Brain microvascular endothelial cell (primary cell): ENCODE results near the gene CNPY3.
"Not testable (repeated sequence)": the region's sequence is repeated elsewhere in the genome, so short reads cannot be mapped to it uniquely, and the experiment has no call there.

Source experiments
- DNase-seq: peaks from one replicate; pipeline ENCODE4 v3.0.0-alpha.2; 2020
- H3K27ac ChIP-seq: fragments of 250-450 bp; sonication (Bioruptor Pico); 2 replicates; pipeline ENCODE4 v1.5.1; 2020; ENCODE audit warnings: mild to moderate bottlenecking, moderate library complexity
- H3K27me3 ChIP-seq: fragments of 250-450 bp; sonication (Bioruptor Pico); replicated peaks from 2 replicates; pipeline ENCODE4 v1.5.1; 2020; ENCODE audit warnings: mild to moderate bottlenecking
- H3K36me3 ChIP-seq: fragments of 250-450 bp; sonication (Bioruptor Pico); replicated peaks from 2 replicates; pipeline ENCODE4 v1.5.1; 2020; ENCODE audit warnings: mild to moderate bottlenecking
- H3K4me3 ChIP-seq: 2 replicates; pipeline ENCODE4 v1.5.1; 2011; ENCODE audit warnings: low read depth, mild to moderate bottlenecking, control low read depth, low read length, moderate library complexity
- CTCF ChIP-seq: IDR thresholded peaks from 2 replicates; pipeline ENCODE4 v1.5.1; 2011; ENCODE audit warnings: low read depth, mild to moderate bottlenecking, moderate library complexity, low read length, control low read depth, inconsistent platforms; ENCODE audit errors: missing control alignments
- in situ Hi-C: cut with HindIII; loops from 2 replicates; pipeline ENCODE4 v1.10.0; 2017; ENCODE audit warnings: low sequenced_read_pairs, low pct_ligation_motif_present

CNPY3 gene

DNA sequence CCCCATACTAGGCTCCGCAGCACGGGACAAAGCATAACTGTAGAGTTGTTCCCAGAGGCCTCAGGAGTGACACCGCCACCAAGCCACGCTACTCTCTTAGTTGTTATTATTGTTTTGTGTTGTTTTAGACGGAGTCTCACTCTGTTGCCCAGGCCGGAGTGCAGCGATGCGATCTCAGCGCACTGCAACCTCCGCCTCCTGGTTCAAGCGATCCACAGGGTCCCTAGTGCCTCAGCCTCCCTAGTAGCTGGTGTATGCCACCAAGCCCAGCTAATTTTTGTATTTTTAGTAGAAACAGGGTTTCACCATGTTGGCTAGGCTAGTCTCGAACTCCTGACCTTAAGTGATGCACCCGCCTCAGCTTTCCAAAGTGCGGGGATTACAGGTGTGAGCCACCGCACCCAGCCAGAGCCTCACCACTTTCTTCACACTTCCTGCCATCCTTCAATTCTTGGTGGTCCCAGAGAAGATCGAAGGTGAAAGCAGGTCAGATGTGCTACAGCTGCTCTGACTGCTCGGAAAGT lies 38.0 kb upstream of the CNPY3 start:
- no peak for TF ChIP-seq CTCF
- Histone ChIP-seq H3K27me3 (no peaks in the 10 kb centered on the region), H3K27ac (no peak overlapping the region), H3K36me3 (peaks cover 10% of the 10 kb centered on the region), H3K4me3 (peak overlapping the region; percentile 97)
- no peak for DNase-seq
- in situ Hi-C loops, result no loop called here

DNA sequence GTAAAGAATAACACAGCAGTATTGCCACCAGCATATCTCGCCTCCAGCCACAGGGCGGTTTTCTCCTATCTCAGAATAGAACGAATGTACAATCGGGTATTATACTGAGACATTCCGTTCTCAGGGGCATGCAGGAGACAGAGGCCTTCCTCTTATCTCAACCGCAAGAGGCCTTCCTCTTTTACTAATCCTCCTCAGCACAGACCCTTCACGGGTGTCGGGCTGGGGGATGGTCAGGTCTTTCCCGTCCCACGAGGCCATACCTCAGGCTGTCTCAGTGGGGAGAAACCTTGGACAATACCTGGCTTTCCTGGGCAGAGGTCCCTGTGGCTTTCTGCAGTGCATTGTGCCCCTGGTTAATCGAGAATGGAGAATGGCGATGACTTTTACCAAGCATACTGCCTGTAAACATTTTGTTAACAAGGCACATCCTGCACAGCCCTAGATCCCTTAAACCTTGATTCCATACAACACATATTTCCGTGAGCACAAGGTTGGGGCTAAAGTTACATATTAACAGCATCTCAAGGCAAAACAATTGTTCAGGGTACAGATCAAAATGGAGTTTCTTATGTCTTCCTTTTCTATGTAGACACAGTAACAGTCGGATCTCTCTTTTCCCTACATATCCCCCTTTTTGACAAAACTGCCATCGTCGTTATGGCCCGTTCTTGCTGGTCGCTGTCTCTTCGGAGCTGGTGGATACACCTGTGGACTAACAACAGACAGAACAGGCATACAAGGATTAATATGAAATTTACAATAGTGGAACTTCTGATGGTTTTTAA lies 35.0 kb upstream of the CNPY3 start:
- in situ Hi-C loops, result not testable (repeated sequence)

GRCh38 chr6:42896178-42896719 lies 33.0 kb upstream of the CNPY3 start:
- H3K27ac ChIP-seq, result no peak overlapping the region
- no peaks in the 10 kb centered on the region for H3K27me3 ChIP-seq
- H3K36me3 ChIP-seq, result no peaks in the 10 kb centered on the region
- H3K4me3 ChIP-seq, result no peak overlapping the region
- no peak for DNase-seq
- TF ChIP-seq CTCF, result no peak
- in situ Hi-C loops, result no loop called here

More for the DNA sequence above, 35.0 kb upstream of the CNPY3 start:
- not testable (repeated sequence) for DNase-seq, H3K27ac ChIP-seq, H3K36me3 ChIP-seq, H3K27me3 ChIP-seq, H3K4me3 ChIP-seq

GRCh38 chr6:42898891-42899361 lies 30.4 kb upstream of the CNPY3 start:
- in situ Hi-C loops, result no loop called here
- Histone ChIP-seq H3K4me3 (no peak overlapping the region), H3K27me3 (no peaks in the 10 kb centered on the region), H3K36me3 (no peaks in the 10 kb centered on the region), H3K27ac (no peak overlapping the region)
- DNase-seq, result peak; percentile 64
- TF ChIP-seq CTCF, result peak; percentile 70

- Histone ChIP-seq H3K4me3 (no peak overlapping the region), H3K27me3 (no peaks in the 10 kb centered on the region), H3K27ac (no peak overlapping the region), H3K36me3 (no peaks in the 10 kb centered on the region)
- in situ Hi-C loops, result no loop called here
- no peak for DNase-seq
- no peak for TF ChIP-seq CTCF
Measured at GRCh38 chr6:42899871-42900270, 29.4 kb upstream of the CNPY3 start.

- Histone ChIP-seq H3K4me3 (no peak overlapping the region), H3K36me3 (no peaks in the 10 kb centered on the region), H3K27me3 (no peaks in the 10 kb centered on the region), H3K27ac (no peak overlapping the region)
- TF ChIP-seq CTCF, result peak; percentile 80
- in situ Hi-C loops, result no loop called here
- DNase-seq, result peak; percentile 78
Measured at GRCh38 chr6:42901538-42901957, 27.7 kb upstream of the CNPY3 start.

GRCh38 chr6:42902429-42903263 lies 26.6 kb upstream of the CNPY3 start:
- H3K4me3 ChIP-seq, DNase-seq, H3K27ac ChIP-seq, H3K27me3 ChIP-seq, in situ Hi-C loops, H3K36me3 ChIP-seq: not testable (repeated sequence)
